GM19238 (cell line): ENCODE data around the gene MED13L.

Source experiments
- DNase-seq: peaks from one replicate; pipeline ENCODE4 v3.0.0; 2011; ENCODE audit warnings: low spot score; ENCODE audit not compliant: insufficient read length

The MED13L gene

GRCh38 chr12:116024769-116025168, 252.7 kb downstream of the MED13L start:
- DNase-seq, result no peak

- DNase-seq, result no peak
Observed at GRCh38 chr12:116019415-116019814, 258.1 kb downstream of the MED13L start.

GRCh38 chr12:116018282-116018681, 259.2 kb downstream of the MED13L start:
- DNase-seq, result no peak

- no peak for DNase-seq
Observed at GRCh38 chr12:116015525-116015924, 262.0 kb downstream of the MED13L start.

- DNase-seq, result no peak
Observed at GRCh38 chr12:116012757-116013156, 264.7 kb downstream of the MED13L start.

GRCh38 chr12:116011217-116011616, 266.3 kb downstream of the MED13L start:
- no peak for DNase-seq

- DNase-seq, result no peak
Observed at GRCh38 chr12:116010467-116010866, 267.0 kb downstream of the MED13L start.

GRCh38 chr12:116009805-116010204, 267.7 kb downstream of the MED13L start:
- no peak for DNase-seq

- DNase-seq, result no peak
Observed at GRCh38 chr12:116006141-116006540, 271.4 kb downstream of the MED13L start.

- no peak for DNase-seq
Observed at GRCh38 chr12:116002890-116003536, 274.5 kb downstream of the MED13L start.

- no peak for DNase-seq
Observed at GRCh38 chr12:116000252-116000651, 277.2 kb downstream of the MED13L start.

- no peak for DNase-seq
Observed at GRCh38 chr12:115999582-115999981, 277.9 kb downstream of the MED13L start.

GRCh38 chr12:115998794-115999478, 278.6 kb downstream of the MED13L start:
- no peak for DNase-seq

- no peak for DNase-seq
Observed at GRCh38 chr12:115998119-115998633, 279.3 kb downstream of the MED13L start.

GRCh38 chr12:115993737-115994136, 283.8 kb downstream of the MED13L start:
- no peak for DNase-seq

GRCh38 chr12:115990241-115990640, 287.3 kb downstream of the MED13L start:
- DNase-seq, result no peak

- DNase-seq, result no peak
Observed at GRCh38 chr12:115988625-115989563, 288.6 kb downstream of the MED13L start.

GRCh38 chr12:115988212-115988611, 289.3 kb downstream of the MED13L start:
- no peak for DNase-seq

GRCh38 chr12:115984616-115985015, 292.9 kb downstream of the MED13L start:
- no peak for DNase-seq

- no peak for DNase-seq
Observed at GRCh38 chr12:115983226-115983798, 294.2 kb downstream of the MED13L start.

GRCh38 chr12:115980339-115980738, 297.2 kb downstream of the MED13L start:
- DNase-seq, result no peak
